ENCODE results near the gene SESN1.
A peak's percentile ranks its signal among the peaks of the same experiment; 100 is the strongest.

Gene SESN1

GRCh38 chr6:109073344-109074132 is 21.1 kb downstream of the SESN1 start:
- DNase-seq (ENCODE audit: low read depth): peak; percentile 87
- TF ChIP-seq CTCF (conservative IDR thresholded peaks at IDR 0.05; ENCODE audit: low read depth, low read length): peak; percentile 68
- no peak overlapping the region for H3K4me3 ChIP-seq (ENCODE audit: low read depth, low read length)

- peak; percentile 54 for DNase-seq (ENCODE audit: low read depth)
- no peak for TF ChIP-seq CTCF (conservative IDR thresholded peaks at IDR 0.05; ENCODE audit: low read depth, low read length)
- peak overlapping the region; percentile 9 for H3K4me3 ChIP-seq (ENCODE audit: low read depth, low read length)
Observed at GRCh38 chr6:109071125-109071917, 23.3 kb downstream of the SESN1 start.

GRCh38 chr6:109069746-109070145 is 24.9 kb downstream of the SESN1 start:
- TF ChIP-seq CTCF (conservative IDR thresholded peaks at IDR 0.05; ENCODE audit: low read depth, low read length): no peak

GRCh38 chr6:109062767-109063352 is 31.8 kb downstream of the SESN1 start:
- DNase-seq (ENCODE audit: low read depth): no peak
- no peak overlapping the region for H3K4me3 ChIP-seq (ENCODE audit: low read depth, low read length)
- TF ChIP-seq CTCF (conservative IDR thresholded peaks at IDR 0.05; ENCODE audit: low read depth, low read length): no peak

More at GRCh38 chr6:109069746-109070145, 24.9 kb downstream of the SESN1 start:
- no peak for DNase-seq (ENCODE audit: low read depth)
- no peak overlapping the region for H3K4me3 ChIP-seq (ENCODE audit: low read depth, low read length)

- DNase-seq (ENCODE audit: low read depth): no peak
- no peak overlapping the region for H3K4me3 ChIP-seq (ENCODE audit: low read depth, low read length)
- no peak for TF ChIP-seq CTCF (conservative IDR thresholded peaks at IDR 0.05; ENCODE audit: low read depth, low read length)
Observed at GRCh38 chr6:109062216-109062615, 32.4 kb downstream of the SESN1 start.

- H3K4me3 ChIP-seq (ENCODE audit: low read depth, low read length): no peak overlapping the region
- DNase-seq (ENCODE audit: low read depth): no peak
- TF ChIP-seq CTCF (conservative IDR thresholded peaks at IDR 0.05; ENCODE audit: low read depth, low read length): no peak
Observed at GRCh38 chr6:109060571-109060970, 34.1 kb downstream of the SESN1 start.

All from choroid plexus epithelial cell (primary cell).